Right cardiac atrium (tissue), 5 donors: Measurements from ENCODE around the gene C22orf15. TPM values are rescaled to one million over a fixed set of nuclear protein-coding genes. Genes with fewer than 3 reads are reported as not detected.
A peak's percentile ranks its signal among the peaks of the same experiment; 100 is the strongest.
"Not testable (repeated sequence)": the region's sequence is repeated elsewhere in the genome, so short reads cannot be mapped to it uniquely, and the experiment has no call there.

Experiments used
- ATAC-seq, 2 donors: fragments of 200-7000 bp; cut with Tn5 transposase; one replicate each; pipeline versions ENCODE4 v1.8.0 to v1.9.1; 2020; ENCODE audit warnings: moderate library complexity in 2 of 2, mild to moderate bottlenecking in 1 of 2
- DNase-seq, 3 donors: peaks; one replicate each; pipeline ENCODE4 v3.0.0-alpha.2; 2020
- H3K27ac ChIP-seq: one replicate; pipeline ENCODE4 v1.5.1; 2013; ENCODE audit warnings: mild to moderate bottlenecking, low read length, control low read depth, moderate library complexity
- H3K27me3 ChIP-seq: one replicate; pipeline ENCODE4 v1.6.1; 2013; ENCODE audit not compliant: control insufficient read depth, insufficient read depth
- H3K4me1 ChIP-seq: one replicate; pipeline ENCODE4 v1.6.1; 2013; ENCODE audit warnings: low read length; ENCODE audit not compliant: control insufficient read depth, insufficient read depth
- H3K4me3 ChIP-seq: one replicate; pipeline ENCODE4 v1.5.1; 2013; ENCODE audit warnings: low read length, control low read depth
- H3K9me3 ChIP-seq: one replicate; pipeline ENCODE4 v1.6.1; 2013; ENCODE audit warnings: low read length; ENCODE audit not compliant: control insufficient read depth
- WGBS: extraction: QIAGEN DNeasy Blood & Tissue Kit; methylation state at CpG from one replicate; pipeline ENCODE4 v1.1.7; 2013; 5-methylcytosine and 5-hydroxymethylcytosine counted together
- intact Hi-C, 4 donors: fragments of 100-400 bp; cut with DNase I; formaldehyde crosslinking; loops; one replicate each; pipeline versions ENCODE4 v1.11.0 to v1.14.0; 2022 to 2023
- polyA plus RNA-seq: library from polyadenylated mRNA; stranded (reverse); fragments of 200-250 nt; gene quantifications from one replicate; pipeline ENCODE4 v1.2.3, GENCODE V29; 2013
- total RNA-seq, 4 donors: library from RNA; stranded (reverse); fragmentation: NEBNext Ultra II Directional; extraction: Animal tissue kit (Norgen Biotek cat#: 25700); gene quantifications; one replicate each; pipeline ENCODE4 v1.2.1, GENCODE V29; 2021
- donor health status: healthy with polysubstance abuse.
- donor health status: DM: no; HTN: yes; CAD: no.
- donor health status: DM: no; HTN: no; CAD: no.
- donor health status: DM: no; HTN: yes; CAD: no; lungs with severe emphysema.
- donor health status: DM: yes; HTN: yes; CAD: no.

Gene C22orf15
- total and polyA plus RNA-seq, 5 donors = 0.21 TPM; not detected in 4

GRCh38 chr22:23722724-23723123 is 40.1 kb upstream of the C22orf15 start:
- H3K9me3 ChIP-seq = no peaks in the 10 kb centered on the region
- no peak overlapping the region for H3K27ac ChIP-seq
- ATAC-seq = no peak
- no peaks in the 10 kb centered on the region for H3K27me3 ChIP-seq
- no peak overlapping the region for H3K4me3 ChIP-seq
- WGBS = 86% methylated on average over 2 of the region's 2 CpGs
- H3K4me1 ChIP-seq = no peaks in the 10 kb centered on the region
- intact Hi-C loops = no loop called here
- no peak for DNase-seq

- H3K4me3 ChIP-seq, H3K4me1 ChIP-seq, H3K27me3 ChIP-seq, intact Hi-C loops, ATAC-seq, DNase-seq, H3K27ac ChIP-seq, H3K9me3 ChIP-seq: not testable (repeated sequence)
- 81% methylated on average over 4 of the region's 4 CpGs for whole genome bisulfite sequencing
Measured at GRCh38 chr22:23728108-23728507, 34.7 kb upstream of the C22orf15 start.

GRCh38 chr22:23737696-23738095 is 25.1 kb upstream of the C22orf15 start:
- Histone ChIP-seq H3K4me3 (no peak overlapping the region), H3K27me3 (no peaks in the 10 kb centered on the region), H3K4me1 (peaks cover 5% of the 10 kb centered on the region), H3K9me3 (no peaks in the 10 kb centered on the region), H3K27ac (no peak overlapping the region)
- intact Hi-C loops = no loop called here
- ATAC-seq (no peak), DNase-seq (no peak)

DNA sequence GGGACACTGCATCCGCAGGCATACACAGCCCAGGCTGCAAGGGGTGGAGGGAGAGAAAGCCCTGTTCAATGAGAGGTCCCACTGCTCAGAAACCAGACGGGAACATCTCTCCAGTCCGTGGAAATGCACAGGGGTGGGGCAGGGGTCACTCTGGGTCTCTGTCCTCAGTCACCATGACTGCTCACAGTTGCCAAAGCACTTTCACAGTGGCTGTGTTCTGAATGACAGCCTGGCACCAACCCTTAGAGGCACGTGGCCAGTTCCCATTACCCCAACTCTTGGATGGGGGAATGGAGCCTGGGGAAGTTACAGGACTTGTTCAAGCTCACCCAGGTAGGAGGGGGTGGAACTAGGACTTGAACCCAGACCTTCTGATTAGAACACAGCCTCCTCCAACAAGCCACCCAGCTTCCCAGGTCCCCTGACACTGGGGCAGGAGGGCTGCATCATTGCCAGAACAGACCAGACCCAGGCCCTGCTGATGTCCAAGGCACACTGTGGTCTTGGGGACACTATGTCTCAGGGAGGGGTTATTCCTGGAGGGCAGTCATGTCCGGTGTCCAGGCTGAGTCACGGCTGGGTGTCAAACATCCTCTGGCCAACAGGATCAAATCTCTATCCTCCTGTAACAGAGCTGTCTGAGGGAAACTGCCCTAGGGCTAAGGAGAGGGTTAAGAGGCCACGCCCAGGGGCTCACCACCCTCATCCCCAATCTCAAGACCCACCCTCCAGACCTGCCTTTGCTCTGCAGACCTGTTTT is 20.1 kb upstream of the C22orf15 start:
- WGBS = 58% methylated on average over 7 of the region's 7 CpGs
- H3K27ac ChIP-seq = peak overlapping the region; percentile 50

DNA sequence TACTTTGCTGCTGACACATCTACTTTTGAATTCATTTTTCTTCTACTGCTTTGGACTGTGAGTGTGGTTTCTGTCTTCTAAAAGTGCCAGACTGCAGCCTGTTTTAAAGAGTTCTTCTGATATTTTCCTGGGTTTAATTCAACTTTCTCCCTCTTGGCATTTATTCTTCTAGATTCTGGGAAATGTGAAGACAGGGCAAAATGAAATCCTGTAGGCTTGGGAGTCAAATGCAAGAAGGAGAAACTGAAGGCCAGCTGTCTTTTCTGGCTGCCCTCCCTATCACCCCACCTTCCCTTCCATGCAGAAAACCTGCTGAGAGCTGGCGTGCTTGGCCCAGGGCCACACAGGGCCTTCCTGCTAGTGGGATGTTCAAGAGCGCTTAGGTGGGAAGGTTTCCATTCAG is 19.5 kb upstream of the C22orf15 start:
- ATAC-seq = peak; percentile 65 to 68
- 69% methylated on average over 2 of the region's 2 CpGs for WGBS
- intact Hi-C loops = no loop called here
- Histone ChIP-seq H3K27ac (peak overlapping the region; percentile 21), H3K4me1 (peaks cover 9% of the 10 kb centered on the region), H3K4me3 (no peak overlapping the region), H3K27me3 (no peaks in the 10 kb centered on the region), H3K9me3 (no peaks in the 10 kb centered on the region)
- peak; percentile 73 to 91 (median 85) for DNase-seq

More for the DNA sequence above, 20.1 kb upstream of the C22orf15 start:
- Histone ChIP-seq H3K4me3 (no peak overlapping the region), H3K4me1 (peaks cover 9% of the 10 kb centered on the region), H3K27me3 (no peaks in the 10 kb centered on the region), H3K9me3 (no peaks in the 10 kb centered on the region)
- DNase-seq (peak; percentile 52 to 81 (median 72)), ATAC-seq (peak; percentile 76 to 85)
- intact Hi-C loops = no loop called here

DNA sequence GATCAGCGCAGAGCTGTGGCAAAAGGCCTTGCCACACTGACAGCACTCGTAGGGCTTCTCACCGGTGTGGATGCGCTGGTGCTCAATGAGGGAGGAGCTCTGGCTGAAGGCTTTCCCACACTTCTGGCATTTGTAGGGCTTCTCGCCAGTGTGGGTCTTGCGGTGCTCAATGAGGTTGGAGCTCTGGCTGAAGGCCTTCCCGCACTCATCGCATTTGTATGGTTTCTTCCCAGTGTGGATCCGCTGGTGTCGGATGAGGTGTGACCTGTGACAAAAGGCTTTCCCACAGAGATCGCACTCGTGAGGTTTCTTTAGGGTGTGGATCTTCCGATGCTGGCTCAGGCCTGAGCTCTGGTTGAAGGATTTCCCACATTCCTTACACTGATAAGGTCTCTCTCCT is 18.8 kb upstream of the C22orf15 start:
- Histone ChIP-seq H3K27ac (no peak overlapping the region), H3K4me1 (peaks cover 9% of the 10 kb centered on the region), H3K4me3 (no peak overlapping the region), H3K9me3 (no peaks in the 10 kb centered on the region), H3K27me3 (no peaks in the 10 kb centered on the region)
- ATAC-seq (no peak), DNase-seq (no peak)
- intact Hi-C loops = no loop called here
- WGBS = 94% methylated on average over 13 of the region's 13 CpGs

DNA sequence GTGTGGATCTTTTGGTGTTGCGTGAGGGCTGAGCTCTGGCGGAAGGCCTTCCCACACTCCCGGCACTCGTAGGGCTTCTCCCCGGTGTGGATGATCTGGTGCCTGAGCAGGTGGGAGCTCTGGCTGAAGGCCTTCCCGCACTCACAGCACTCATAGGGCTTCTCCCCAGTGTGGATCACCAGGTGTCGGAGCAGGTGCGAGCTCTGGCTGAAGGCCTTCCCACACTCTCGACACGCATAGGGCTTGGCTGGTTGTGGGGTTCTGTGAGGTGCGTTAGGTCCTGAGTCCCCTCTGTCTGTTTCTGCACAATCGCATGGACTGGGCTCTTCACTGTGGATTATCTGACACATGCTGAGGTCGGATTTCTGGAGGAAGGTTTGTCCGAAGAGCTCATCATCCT is 18.3 kb upstream of the C22orf15 start:
- H3K27me3 ChIP-seq = no peaks in the 10 kb centered on the region
- H3K4me1 ChIP-seq = peaks cover 9% of the 10 kb centered on the region
- no peak overlapping the region for H3K4me3 ChIP-seq
- 97% methylated on average over 14 of the region's 14 CpGs for WGBS
- H3K27ac ChIP-seq = no peak overlapping the region
- intact Hi-C loops = no loop called here
- H3K9me3 ChIP-seq = no peaks in the 10 kb centered on the region
- ATAC-seq (no peak), DNase-seq (no peak)

DNA sequence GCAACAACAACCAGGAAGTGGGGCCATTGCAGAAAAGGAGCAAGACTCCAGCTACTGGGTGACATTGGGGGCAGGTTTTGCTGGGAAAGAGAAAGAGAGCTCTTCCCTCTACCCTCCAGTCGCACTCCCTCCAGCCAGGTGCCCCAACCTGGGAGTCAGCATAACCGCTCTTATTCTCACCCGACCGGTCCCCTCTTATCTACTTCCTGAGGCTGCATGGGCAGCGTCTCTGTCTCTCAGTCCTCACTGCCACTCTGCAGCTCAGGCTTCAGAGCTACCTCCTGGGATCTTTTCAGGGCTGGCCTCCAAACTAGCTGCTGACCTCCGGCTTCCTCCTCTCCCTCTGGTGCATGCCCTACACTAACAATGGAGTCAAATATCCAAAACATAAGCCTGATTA is 17.0 kb upstream of the C22orf15 start:
- DNase-seq (peak in 1 of 3 donors; percentile 53), ATAC-seq (no peak)
- Histone ChIP-seq H3K4me3 (no peak overlapping the region), H3K9me3 (no peaks in the 10 kb centered on the region), H3K4me1 (peaks cover 9% of the 10 kb centered on the region), H3K27me3 (no peaks in the 10 kb centered on the region), H3K27ac (no peak overlapping the region)
- intact Hi-C loops = no loop called here
- 67% methylated on average over 6 of the region's 6 CpGs for WGBS

- H3K27ac ChIP-seq = no peak overlapping the region
- no peaks in the 10 kb centered on the region for H3K9me3 ChIP-seq
- ATAC-seq (peak; percentile 52 to 53), DNase-seq (peak in 2 of 3 donors; percentile 18 to 70)
- intact Hi-C loops = no loop called here
- 43% methylated on average over 12 of the region's 12 CpGs for WGBS
- no peaks in the 10 kb centered on the region for H3K27me3 ChIP-seq
- H3K4me1 ChIP-seq = no peaks in the 10 kb centered on the region
- peak overlapping the region; percentile 88 for H3K4me3 ChIP-seq
Measured at GRCh38 chr22:23749841-23750301, 12.9 kb upstream of the C22orf15 start.

- Histone ChIP-seq H3K4me3 (peak overlapping the region; percentile 88), H3K27me3 (no peaks in the 10 kb centered on the region), H3K9me3 (no peaks in the 10 kb centered on the region), H3K27ac (peak overlapping the region; percentile 13), H3K4me1 (no peaks in the 10 kb centered on the region)
- intact Hi-C loops = no loop called here
- no peak for DNase-seq
- peak in 1 of 2 donors; percentile 7 for ATAC-seq
- WGBS = 18% methylated on average over 5 of the region's 5 CpGs
Measured at GRCh38 chr22:23750367-23750713, 12.4 kb upstream of the C22orf15 start.

DNA sequence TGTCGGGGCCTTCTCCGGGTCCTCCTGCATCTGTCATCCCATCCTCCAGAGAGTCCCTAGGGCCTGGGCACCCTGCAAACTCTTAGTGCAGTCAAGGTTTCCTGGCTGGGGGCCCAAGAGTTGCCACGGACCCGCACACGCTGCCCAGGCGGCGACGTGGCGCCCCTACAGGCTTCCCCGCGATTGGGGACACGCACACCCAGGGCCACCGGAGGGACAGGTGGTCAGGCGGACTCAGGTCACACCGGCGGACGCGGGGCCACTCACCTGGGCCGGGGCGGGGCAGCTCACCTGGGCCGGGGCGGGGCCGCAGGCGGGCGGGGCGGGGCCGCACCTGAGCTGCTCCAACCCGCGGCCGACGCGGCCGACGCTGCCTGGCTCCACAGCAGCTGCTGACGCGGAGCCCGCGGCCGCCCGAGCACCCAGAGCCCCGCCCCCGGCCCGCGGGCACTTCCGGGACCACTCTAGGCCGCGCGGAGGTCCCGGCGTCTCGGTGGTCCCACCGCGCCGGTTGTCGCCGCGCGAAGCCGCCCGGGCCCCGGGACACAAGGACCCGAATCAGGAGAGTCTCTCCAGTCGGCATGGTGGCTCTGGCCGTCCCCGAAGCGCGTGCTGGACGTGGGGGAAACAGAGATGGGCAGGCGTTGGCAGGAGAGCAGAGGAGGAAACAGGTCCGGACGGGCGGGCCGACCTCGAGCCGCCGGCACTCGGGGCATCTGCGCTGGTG is 11.9 kb upstream of the C22orf15 start, which contains the start of gene ZNF70:
Gene ZNF70, minus strand, starts transcription at position 399 of the 727 bp plus-strand sequence. CDS start 5,972 bp downstream, outside the sequence.
- DNase-seq (peak; percentile 89 to 96 (median 94)), ATAC-seq (peak; percentile 86 to 91)
- H3K4me1 ChIP-seq = no peaks in the 10 kb centered on the region
- under 1% methylated on average over 78 of the region's 78 CpGs for WGBS
- intact Hi-C loops = no loop called here
- peak within 1 kb of the TSS; percentile 82 for H3K27ac ChIP-seq
- H3K4me3 ChIP-seq = peak within 1 kb of the TSS; percentile 88
- no peaks in the 10 kb centered on the region for H3K27me3 ChIP-seq
- H3K9me3 ChIP-seq = no peaks in the 10 kb centered on the region
